ENCODE results near the gene ERGIC3. TPM values are rescaled to one million over a fixed set of nuclear protein-coding genes. Genes with fewer than 3 reads are reported as not detected.

ERGIC3 gene
- total and polyA plus RNA-seq, 2 of the 13 experiments (the other 11 are each of a cell fraction or from before 2014, with no cell fraction given): 407 to 670 TPM

- CTCF ChIA-PET (ENCODE audit: low intra/inter-chr PET ratio, low total read pairs): no interaction called here
- Histone ChIP-seq H3K9ac (ENCODE audit: insufficient read depth, low read depth, low read length) (no peak overlapping the region), H3K4me3 (replicated peaks in 1 of 3; ENCODE audit: insufficient read depth in 1 of 3, low read depth in 2 of 3, low read length in 3 of 3) (no peak overlapping the region), H2AFZ (ENCODE audit: low read length) (no peak overlapping the region), H3K27ac (ENCODE audit: extremely low read length, insufficient read depth, low read length) (no peak overlapping the region), H3K79me2 (ENCODE audit: insufficient read depth, low read length) (no peaks in the 10 kb centered on the region), H3K4me1 (ENCODE audit: insufficient read depth, low read length) (no peaks in the 10 kb centered on the region), H3K36me3 (replicated peaks in 1 of 2; ENCODE audit: control insufficient read depth in 1 of 2, insufficient read depth in 2 of 2, low read length in 2 of 2) (no peaks in the 10 kb centered on the region), H4K20me1 (ENCODE audit: insufficient read depth, low read length) (no peaks in the 10 kb centered on the region), H3K4me2 (ENCODE audit: low read depth, low read length) (no peak overlapping the region), H3K27me3 (ENCODE audit: control insufficient read depth in 1 of 2, insufficient read depth in 2 of 2, low read length in 2 of 2) (peaks cover 0 to 10% of the 10 kb centered on the region in 2 experiments; a peak in 2 of 5 replicates), H3K9me3 (ENCODE audit: low read length) (no peaks in the 10 kb centered on the region)
- POLR2A ChIA-PET: no interaction called here
- TF ChIP-seq HMG20A (CRISPR knock-in tag; IDR thresholded peaks at IDR 0.05; ENCODE audit: borderline replicate concordance) (no peak), ZBTB21 (CRISPR knock-in tag; IDR thresholded peaks at IDR 0.05) (no peak), FOXK1 (CRISPR knock-in tag; IDR thresholded peaks at IDR 0.05; ENCODE audit: borderline replicate concordance, low read depth) (no peak), PHF20 (CRISPR knock-in tag; IDR thresholded peaks at IDR 0.05) (no peak), ZNF567 (CRISPR knock-in tag; IDR thresholded peaks at IDR 0.05; ENCODE audit: borderline replicate concordance) (no peak), SIN3B (IDR thresholded peaks at IDR 0.05; ENCODE audit: low read length) (no peak), ZNF562 (CRISPR knock-in tag; IDR thresholded peaks at IDR 0.05; ENCODE audit: borderline replicate concordance) (no peak)
- TF ChIP-seq, protein P1, sequence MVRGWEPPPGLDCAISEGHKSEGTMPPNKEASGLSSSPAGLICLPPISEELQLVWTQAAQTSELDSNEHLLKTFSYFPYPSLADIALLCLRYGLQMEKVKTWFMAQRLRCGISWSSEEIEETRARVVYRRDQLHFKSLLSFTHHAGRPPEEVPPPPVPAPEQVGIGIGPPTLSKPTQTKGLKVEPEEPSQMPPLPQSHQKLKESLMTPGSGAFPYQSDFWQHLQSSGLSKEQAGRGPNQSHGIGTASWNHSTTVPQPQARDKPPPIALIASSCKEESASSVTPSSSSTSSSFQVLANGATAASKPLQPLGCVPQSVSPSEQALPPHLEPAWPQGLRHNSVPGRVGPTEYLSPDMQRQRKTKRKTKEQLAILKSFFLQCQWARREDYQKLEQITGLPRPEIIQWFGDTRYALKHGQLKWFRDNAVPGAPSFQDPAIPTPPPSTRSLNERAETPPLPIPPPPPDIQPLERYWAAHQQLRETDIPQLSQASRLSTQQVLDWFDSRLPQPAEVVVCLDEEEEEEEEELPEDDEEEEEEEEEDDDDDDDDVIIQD (CRISPR knock-in tag; IDR thresholded peaks at IDR 0.05; ENCODE audit: low read depth): no peak
- TF ChIP-seq, protein P2, sequence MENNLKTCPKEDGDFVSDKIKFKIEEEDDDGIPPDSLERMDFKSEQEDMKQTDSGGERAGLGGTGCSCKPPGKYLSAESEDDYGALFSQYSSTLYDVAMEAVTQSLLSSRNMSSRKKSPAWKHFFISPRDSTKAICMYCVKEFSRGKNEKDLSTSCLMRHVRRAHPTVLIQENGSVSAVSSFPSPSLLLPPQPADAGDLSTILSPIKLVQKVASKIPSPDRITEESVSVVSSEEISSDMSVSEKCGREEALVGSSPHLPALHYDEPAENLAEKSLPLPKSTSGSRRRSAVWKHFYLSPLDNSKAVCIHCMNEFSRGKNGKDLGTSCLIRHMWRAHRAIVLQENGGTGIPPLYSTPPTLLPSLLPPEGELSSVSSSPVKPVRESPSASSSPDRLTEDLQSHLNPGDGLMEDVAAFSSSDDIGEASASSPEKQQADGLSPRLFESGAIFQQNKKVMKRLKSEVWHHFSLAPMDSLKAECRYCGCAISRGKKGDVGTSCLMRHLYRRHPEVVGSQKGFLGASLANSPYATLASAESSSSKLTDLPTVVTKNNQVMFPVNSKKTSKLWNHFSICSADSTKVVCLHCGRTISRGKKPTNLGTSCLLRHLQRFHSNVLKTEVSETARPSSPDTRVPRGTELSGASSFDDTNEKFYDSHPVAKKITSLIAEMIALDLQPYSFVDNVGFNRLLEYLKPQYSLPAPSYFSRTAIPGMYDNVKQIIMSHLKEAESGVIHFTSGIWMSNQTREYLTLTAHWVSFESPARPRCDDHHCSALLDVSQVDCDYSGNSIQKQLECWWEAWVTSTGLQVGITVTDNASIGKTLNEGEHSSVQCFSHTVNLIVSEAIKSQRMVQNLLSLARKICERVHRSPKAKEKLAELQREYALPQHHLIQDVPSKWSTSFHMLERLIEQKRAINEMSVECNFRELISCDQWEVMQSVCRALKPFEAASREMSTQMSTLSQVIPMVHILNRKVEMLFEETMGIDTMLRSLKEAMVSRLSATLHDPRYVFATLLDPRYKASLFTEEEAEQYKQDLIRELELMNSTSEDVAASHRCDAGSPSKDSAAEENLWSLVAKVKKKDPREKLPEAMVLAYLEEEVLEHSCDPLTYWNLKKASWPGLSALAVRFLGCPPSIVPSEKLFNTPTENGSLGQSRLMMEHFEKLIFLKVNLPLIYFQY (CRISPR knock-in tag; IDR thresholded peaks at IDR 0.05; ENCODE audit: borderline replicate concordance): no peak
- TF ChIP-seq, protein P3, sequence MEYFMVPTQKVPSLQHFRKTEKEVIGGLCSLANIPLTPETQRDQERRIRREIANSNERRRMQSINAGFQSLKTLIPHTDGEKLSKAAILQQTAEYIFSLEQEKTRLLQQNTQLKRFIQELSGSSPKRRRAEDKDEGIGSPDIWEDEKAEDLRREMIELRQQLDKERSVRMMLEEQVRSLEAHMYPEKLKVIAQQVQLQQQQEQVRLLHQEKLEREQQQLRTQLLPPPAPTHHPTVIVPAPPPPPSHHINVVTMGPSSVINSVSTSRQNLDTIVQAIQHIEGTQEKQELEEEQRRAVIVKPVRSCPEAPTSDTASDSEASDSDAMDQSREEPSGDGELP (IDR thresholded peaks at IDR 0.05; ENCODE audit: borderline replicate concordance, low read depth): no peak
- TF ChIP-seq, protein P4, sequence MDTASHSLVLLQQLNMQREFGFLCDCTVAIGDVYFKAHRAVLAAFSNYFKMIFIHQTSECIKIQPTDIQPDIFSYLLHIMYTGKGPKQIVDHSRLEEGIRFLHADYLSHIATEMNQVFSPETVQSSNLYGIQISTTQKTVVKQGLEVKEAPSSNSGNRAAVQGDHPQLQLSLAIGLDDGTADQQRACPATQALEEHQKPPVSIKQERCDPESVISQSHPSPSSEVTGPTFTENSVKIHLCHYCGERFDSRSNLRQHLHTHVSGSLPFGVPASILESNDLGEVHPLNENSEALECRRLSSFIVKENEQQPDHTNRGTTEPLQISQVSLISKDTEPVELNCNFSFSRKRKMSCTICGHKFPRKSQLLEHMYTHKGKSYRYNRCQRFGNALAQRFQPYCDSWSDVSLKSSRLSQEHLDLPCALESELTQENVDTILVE (CRISPR knock-in tag; IDR thresholded peaks at IDR 0.05): no peak
- no peak for ATAC-seq
- intact Hi-C loops (cut with micrococcal nuclease; ENCODE audit: unreplicated experiment): no loop called here
- 70% methylated on average over 6 of the region's 6 CpGs for WGBS (ENCODE audit: low lambda C conversion rate)
- no peak for FAIRE-seq
- no peak for DNase-seq (ENCODE audit: low spot score)
- in situ Hi-C loops (cut with HindIII; ENCODE audit: extremely low pct_ligation_motif_present, low pct_unique_long_range_greater_than_20kb): no loop called here
- no TSS peak for BruUV-seq (replicated peaks)
Measured at GRCh38 chr20:35586751-35587425, 45.0 kb downstream of the ERGIC3 start.
